Activated CD8-positive, alpha-beta memory T cell treated with anti-CD3 and anti-CD28 coated beads, Interleukin-2, amount 50 U/mL, for 48 hours (primary cell): ENCODE data around the gene TTC23.

Source experiments
- DNase-seq: peaks from one replicate; pipeline ENCODE4 v3.0.0-alpha.2; 2020

TTC23 gene

GRCh38 chr15:99163271-99164062 lies 85.9 kb downstream of the TTC23 start:
- DNase-seq = no peak

- DNase-seq = no peak
Observed at GRCh38 chr15:99158626-99159412, 90.6 kb downstream of the TTC23 start.

GRCh38 chr15:99157456-99157855 lies 91.9 kb downstream of the TTC23 start:
- DNase-seq = no peak

GRCh38 chr15:99155961-99156443 lies 93.4 kb downstream of the TTC23 start:
- DNase-seq = no peak

- DNase-seq = no peak
Observed at GRCh38 chr15:99154271-99154670, 95.1 kb downstream of the TTC23 start.

- no peak for DNase-seq
Observed at GRCh38 chr15:99153026-99153535, 96.3 kb downstream of the TTC23 start.

- no peak for DNase-seq
Observed at GRCh38 chr15:99151156-99151555, 98.2 kb downstream of the TTC23 start.

GRCh38 chr15:99149366-99149765 lies 100.0 kb downstream of the TTC23 start:
- no peak for DNase-seq

- no peak for DNase-seq
Observed at GRCh38 chr15:99148851-99149276, 100.5 kb downstream of the TTC23 start.

- DNase-seq = no peak
Observed at GRCh38 chr15:99146661-99147060, 102.7 kb downstream of the TTC23 start.

GRCh38 chr15:99145778-99146177 lies 103.6 kb downstream of the TTC23 start:
- DNase-seq = no peak

- no peak for DNase-seq
Observed at GRCh38 chr15:99145005-99145404, 104.4 kb downstream of the TTC23 start.

GRCh38 chr15:99143655-99144610 lies 105.4 kb downstream of the TTC23 start:
- DNase-seq = no peak

- DNase-seq = no peak
Observed at GRCh38 chr15:99143242-99143641, 106.1 kb downstream of the TTC23 start.

GRCh38 chr15:99142562-99142961 lies 106.8 kb downstream of the TTC23 start:
- no peak for DNase-seq

GRCh38 chr15:99141943-99142342 lies 107.4 kb downstream of the TTC23 start:
- no peak for DNase-seq

- no peak for DNase-seq
Observed at GRCh38 chr15:99140590-99140989, 108.8 kb downstream of the TTC23 start.

- no peak for DNase-seq
Observed at GRCh38 chr15:99139276-99139675, 110.1 kb downstream of the TTC23 start.

GRCh38 chr15:99138491-99138982 lies 110.8 kb downstream of the TTC23 start:
- no peak for DNase-seq

- no peak for DNase-seq
Observed at GRCh38 chr15:99137877-99138276, 111.5 kb downstream of the TTC23 start.

- DNase-seq = no peak
Observed at GRCh38 chr15:99137111-99137546, 112.3 kb downstream of the TTC23 start.

GRCh38 chr15:99135194-99135593 lies 114.2 kb downstream of the TTC23 start:
- DNase-seq = no peak
